Spleen (tissue), 11 donors: ENCODE data around the gene ADRB2. TPM values are rescaled to one million over a fixed set of nuclear protein-coding genes. Genes with fewer than 3 reads are reported as not detected.
A peak's percentile ranks its signal among the peaks of the same experiment; 100 is the strongest.

Source experiments
- DNase-seq: peaks from one replicate; pipeline ENCODE4 v3.0.0-alpha.2; 2020
- H3K27ac ChIP-seq, 8 donors: fragments of 200-600 bp; sonication (generic) in 7 of 8; 1 replicate in 4 of 8; 2 replicates in 4 of 8; pipeline versions ENCODE4 v1.5.0 to v1.8.0; 2016 to 2021; ENCODE audit warnings: inconsistent platforms in 4 of 8, mild to moderate bottlenecking in 4 of 8, moderate library complexity in 1 of 8
- H3K27me3 ChIP-seq, 7 donors: fragments of 200-600 bp; sonication (generic) in 6 of 7; replicated peaks in 1 of 7; 1 replicate in 4 of 7; 2 replicates in 3 of 7; pipeline versions ENCODE4 v1.5.0 to v1.8.0; 2016 to 2021; ENCODE audit warnings: inconsistent platforms in 3 of 7, mild to moderate bottlenecking in 1 of 7
- H3K36me3 ChIP-seq, 6 donors: fragments of 200-600 bp; sonication (generic) in 5 of 6; 1 replicate in 4 of 6; 2 replicates in 2 of 6; pipeline versions ENCODE4 v1.5.0 to v1.8.0; 2016 to 2021; ENCODE audit warnings: inconsistent platforms in 2 of 6
- H3K4me1 ChIP-seq, 6 donors: fragments of 200-600 bp; sonication (generic) in 5 of 6; 1 replicate in 3 of 6; 2 replicates in 3 of 6; pipeline versions ENCODE4 v1.5.0 to v1.8.0; 2016 to 2021; ENCODE audit warnings: inconsistent platforms in 3 of 6
- H3K4me3 ChIP-seq, 8 donors: fragments of 200-600 bp; sonication (generic) in 7 of 8; 1 replicate in 4 of 8; 2 replicates in 4 of 8; pipeline versions ENCODE4 v1.5.0 to v1.8.0; 2016 to 2021; ENCODE audit warnings: inconsistent platforms in 4 of 8, mild to moderate bottlenecking in 4 of 8, moderate library complexity in 2 of 8
- H3K9me3 ChIP-seq, 8 donors: fragments of 200-600 bp; sonication (generic) in 7 of 8; 1 replicate in 4 of 8; 2 replicates in 4 of 8; pipeline versions ENCODE4 v1.5.0 to v1.8.0; 2016 to 2021; ENCODE audit warnings: inconsistent platforms in 4 of 8
- POLR2A ChIP-seq, 3 donors: fragments of 450-650 bp; IDR thresholded peaks; one replicate each; pipeline ENCODE4 v1.5.1; 2017; ENCODE audit warnings: antibody characterized with exemption in 3 of 3, mild to moderate bottlenecking in 1 of 3
- POLR2AphosphoS5 ChIP-seq, 3 donors: sonication (generic); formaldehyde crosslinking; IDR thresholded peaks; one replicate each; pipeline ENCODE4 v1.5.1; 2017; ENCODE audit warnings: antibody characterized with exemption in 3 of 3
- WGBS, 5 donors: extraction: QIAGEN DNeasy Blood & Tissue Kit in 3 of 5; methylation state at CpG; one replicate each; pipeline versions ENCODE4 v1.1.5 to v1.1.7; 2013 to 2018; 5-methylcytosine and 5-hydroxymethylcytosine counted together
- intact Hi-C: fragments of 100-400 bp; cut with DNase I; formaldehyde crosslinking; loops from one replicate; pipeline ENCODE4 v1.15.0; 2023; ENCODE audit warnings: low total_unique reads
- polyA plus RNA-seq, 3 donors: library from polyadenylated mRNA; stranded (reverse); fragments of 200-250 nt; gene quantifications; one replicate each; pipeline ENCODE4 v1.2.1, GENCODE V29; 2013
- total RNA-seq, 7 donors: library from RNA; depleted of rRNA in 3 of 7; stranded (reverse); fragments of >200 nt in 3 of 7; fragmentation: NEBNext Ultra II Directional in 4 of 7; extraction: Animal tissue kit (Norgen Biotek cat#: 25700) in 4 of 7; gene quantifications; one replicate each; pipeline versions ENCODE4 v1.1.0 to v1.2.1, GENCODE V29; 2016 to 2021
- TF ChIP-seq, protein P1 (sequence below), 11 experiments: fragments of 200-600 bp in 7 of 11; fragments of 450-650 bp in 4 of 11; sonication (generic) in 4 of 11; IDR thresholded peaks in 8 of 11; conservative IDR thresholded peaks in 3 of 11; 1 replicate in 7 of 11; 2 replicates in 4 of 11; pipeline versions ENCODE4 v1.4.0 to v1.8.0; 2016 to 2021; ENCODE audit warnings: antibody characterized with exemption in 11 of 11, inconsistent platforms in 4 of 11, mild to moderate bottlenecking in 1 of 11
- donor health status: healthy with polysubstance abuse.
- donor health status: DM: no; HTN: no; CAD: no; lungs with moderate emphysema.
- donor health status: DM: no; HTN: no; CAD: no.
- donor health status: Bipolar disorder and iron deficiency.
- donor health status: healthy.
- donor health status: DM: no; HTN: no; CAD: no.
- donor health status: DM: yes; HTN: yes; CAD: no.

ADRB2 gene
- total and polyA plus RNA-seq, 10 donors = 1.2 to 23.1 (median 9.4) TPM

DNA sequence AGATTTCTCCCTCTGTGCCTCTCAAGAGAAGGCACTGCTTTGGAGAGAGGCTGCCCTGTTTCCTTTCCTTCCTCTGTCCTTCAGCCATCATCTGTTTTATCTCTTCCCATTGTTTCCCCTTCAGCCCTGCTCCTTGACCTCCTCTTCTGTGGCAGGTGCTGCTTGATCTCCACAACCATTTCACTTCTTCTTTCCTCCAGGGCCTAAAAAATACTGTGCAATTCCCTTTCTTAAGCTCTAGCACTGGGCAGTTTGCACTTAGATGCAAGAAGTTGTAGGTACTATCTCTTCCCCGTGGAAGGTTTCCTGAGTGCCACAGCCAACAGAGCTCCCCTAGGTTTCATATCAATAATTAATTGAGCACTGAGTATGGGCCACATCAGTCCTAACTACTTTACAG is 8.8 kb upstream of the ADRB2 start:
- H3K36me3 ChIP-seq = no peaks in the 10 kb centered on the region
- no peak overlapping the region for H3K4me3 ChIP-seq
- no peak for DNase-seq
- H3K9me3 ChIP-seq = no peaks in the 10 kb centered on the region
- H3K27me3 ChIP-seq = no peaks in the 10 kb centered on the region
- intact Hi-C loops = no loop called here
- H3K4me1 ChIP-seq = peaks cover 18 to 65% (median 46%) of the 10 kb centered on the region in 6 donors
- 48 to 68% (median 62%) methylated on average over 1 of the region's 1 CpG for WGBS, 5 donors
- peak overlapping the region in 5 of 8 donors; percentile 35 to 64 (median 47) for H3K27ac ChIP-seq
- TF ChIP-seq, protein P1, sequence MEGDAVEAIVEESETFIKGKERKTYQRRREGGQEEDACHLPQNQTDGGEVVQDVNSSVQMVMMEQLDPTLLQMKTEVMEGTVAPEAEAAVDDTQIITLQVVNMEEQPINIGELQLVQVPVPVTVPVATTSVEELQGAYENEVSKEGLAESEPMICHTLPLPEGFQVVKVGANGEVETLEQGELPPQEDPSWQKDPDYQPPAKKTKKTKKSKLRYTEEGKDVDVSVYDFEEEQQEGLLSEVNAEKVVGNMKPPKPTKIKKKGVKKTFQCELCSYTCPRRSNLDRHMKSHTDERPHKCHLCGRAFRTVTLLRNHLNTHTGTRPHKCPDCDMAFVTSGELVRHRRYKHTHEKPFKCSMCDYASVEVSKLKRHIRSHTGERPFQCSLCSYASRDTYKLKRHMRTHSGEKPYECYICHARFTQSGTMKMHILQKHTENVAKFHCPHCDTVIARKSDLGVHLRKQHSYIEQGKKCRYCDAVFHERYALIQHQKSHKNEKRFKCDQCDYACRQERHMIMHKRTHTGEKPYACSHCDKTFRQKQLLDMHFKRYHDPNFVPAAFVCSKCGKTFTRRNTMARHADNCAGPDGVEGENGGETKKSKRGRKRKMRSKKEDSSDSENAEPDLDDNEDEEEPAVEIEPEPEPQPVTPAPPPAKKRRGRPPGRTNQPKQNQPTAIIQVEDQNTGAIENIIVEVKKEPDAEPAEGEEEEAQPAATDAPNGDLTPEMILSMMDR (IDR thresholded peaks at IDR 0.05 in 8 of 11, conservative IDR thresholded peaks at IDR 0.05 in 3 of 11) = no peak
- no peak for TF ChIP-seq POLR2A (IDR thresholded peaks at IDR 0.05)
- no peak for TF ChIP-seq POLR2AphosphoS5 (IDR thresholded peaks at IDR 0.05)

GRCh38 chr5:148820461-148821395 is 5.7 kb upstream of the ADRB2 start:
- Histone ChIP-seq H3K9me3 (no peaks in the 10 kb centered on the region), H3K27me3 (no peaks in the 10 kb centered on the region), H3K4me1 (peaks cover 18 to 83% (median 58%) of the 10 kb centered on the region in 6 donors), H3K36me3 (no peaks in the 10 kb centered on the region), H3K27ac (no peak overlapping the region), H3K4me3 (no peak overlapping the region)
- intact Hi-C loops = no loop called here
- TF ChIP-seq, protein P1 (IDR thresholded peaks at IDR 0.05 in 8 of 11, conservative IDR thresholded peaks at IDR 0.05 in 3 of 11) = peak in 7 of 11 experiments; percentile 33 to 67 (median 58)
- no peak for TF ChIP-seq POLR2AphosphoS5 (IDR thresholded peaks at IDR 0.05)
- no peak for DNase-seq
- 58 to 79% (median 73%) methylated on average over 6 of the region's 6 CpGs for WGBS, 5 donors

- H3K4me1 ChIP-seq = peaks cover 0 to 81% (median 59%) of the 10 kb centered on the region in 6 donors
- DNase-seq = no peak
- WGBS, 5 donors = 46 to 64% (median 56%) methylated on average over 2 of the region's 2 CpGs
- no peaks in the 10 kb centered on the region for H3K36me3 ChIP-seq
- no peak overlapping the region for H3K4me3 ChIP-seq
- peak overlapping the region in 2 of 8 donors; percentile 14 to 52 for H3K27ac ChIP-seq
- intact Hi-C loops = no loop called here
- H3K9me3 ChIP-seq = no peaks in the 10 kb centered on the region
- TF ChIP-seq POLR2A (IDR thresholded peaks at IDR 0.05) (no peak), POLR2AphosphoS5 (IDR thresholded peaks at IDR 0.05) (no peak)
- TF ChIP-seq, protein P1 (IDR thresholded peaks at IDR 0.05 in 8 of 11, conservative IDR thresholded peaks at IDR 0.05 in 3 of 11) = no peak
- no peaks in the 10 kb centered on the region for H3K27me3 ChIP-seq
Measured at GRCh38 chr5:148823871-148824270, 2.5 kb upstream of the ADRB2 start.

GRCh38 chr5:148825716-148826052 is 727 bp upstream of the ADRB2 start:
- TF ChIP-seq, protein P1 (IDR thresholded peaks at IDR 0.05 in 8 of 11, conservative IDR thresholded peaks at IDR 0.05 in 3 of 11) = no peak
- no peak for TF ChIP-seq POLR2AphosphoS5 (IDR thresholded peaks at IDR 0.05)
- TF ChIP-seq POLR2A (IDR thresholded peaks at IDR 0.05) = no peak
- intact Hi-C loops = no loop called here
- peaks cover 7 to 94% (median 72%) of the 10 kb centered on the region in 6 donors for H3K4me1 ChIP-seq
- no peaks in the 10 kb centered on the region for H3K27me3 ChIP-seq
- WGBS, 5 donors = 0 to 1% (median 1%) methylated on average over 9 of the region's 9 CpGs
- no peaks in the 10 kb centered on the region for H3K9me3 ChIP-seq
- no peak for DNase-seq
- peak overlapping the region; percentile 26 to 89 (median 64) for H3K4me3 ChIP-seq
- H3K36me3 ChIP-seq = no peaks in the 10 kb centered on the region
- peak overlapping the region; percentile 59 to 98 (median 94) for H3K27ac ChIP-seq
